NCI-H82 (cell line): Measurements from ENCODE around the gene CENPT.
A peak's percentile ranks its signal among the peaks of the same experiment; 100 is the strongest.
"Not testable (repeated sequence)": the region's sequence is repeated elsewhere in the genome, so short reads cannot be mapped to it uniquely, and the experiment has no call there.

Experiments used
- DNase-seq: peaks from one replicate; lab custom pipeline; 2025; lab: John Stamatoyannopoulos, UW

Gene CENPT

GRCh38 chr16:67873435-67874370, 26.2 kb upstream of the CENPT start:
- DNase-seq = peak; percentile 47

- peak; percentile 81 for DNase-seq
Observed at GRCh38 chr16:67872631-67873434, 25.3 kb upstream of the CENPT start, which contains the start of gene EDC4. TSS of gene EDC4 (plus strand) at chr16:67873052. CDS start at chr16:67873262, 210 bp downstream.

- DNase-seq = peak; percentile 26
Observed at GRCh38 chr16:67872131-67872630, 24.7 kb upstream of the CENPT start.

GRCh38 chr16:67871256-67871655, 23.8 kb upstream of the CENPT start:
- DNase-seq = peak; percentile 16

GRCh38 chr16:67869653-67870052, 22.2 kb upstream of the CENPT start:
- DNase-seq = no peak

GRCh38 chr16:67868290-67868689, 20.8 kb upstream of the CENPT start:
- DNase-seq = no peak

GRCh38 chr16:67865318-67865717, 17.8 kb upstream of the CENPT start:
- peak; percentile 44 for DNase-seq

- DNase-seq = peak; percentile 6
Observed at GRCh38 chr16:67864594-67864993, 17.1 kb upstream of the CENPT start.

GRCh38 chr16:67864044-67864443, 16.6 kb upstream of the CENPT start:
- not testable (repeated sequence) for DNase-seq

- DNase-seq = peak; percentile 5
Observed at GRCh38 chr16:67862623-67863583, 15.4 kb upstream of the CENPT start.

GRCh38 chr16:67861877-67862276, 14.4 kb upstream of the CENPT start:
- DNase-seq = no peak

- no peak for DNase-seq
Observed at GRCh38 chr16:67860589-67861398, 13.3 kb upstream of the CENPT start.

GRCh38 chr16:67858500-67858899, 11.0 kb upstream of the CENPT start:
- no peak for DNase-seq

GRCh38 chr16:67857547-67858233, 10.2 kb upstream of the CENPT start:
- no peak for DNase-seq

GRCh38 chr16:67856927-67857546, 9.5 kb upstream of the CENPT start:
- no peak for DNase-seq

- DNase-seq = no peak
Observed at GRCh38 chr16:67855789-67856188, 8.3 kb upstream of the CENPT start.

- no peak for DNase-seq
Observed at GRCh38 chr16:67853670-67854069, 6.2 kb upstream of the CENPT start.

- DNase-seq = no peak
Observed at GRCh38 chr16:67848118-67848517, 625 bp upstream of the CENPT start.

GRCh38 chr16:67846320-67847063, 1.0 kb downstream of the CENPT start, which contains the start of gene NUTF2:
TSS of gene NUTF2 (plus strand) at chr16:67846933. CDS start at chr16:67865131, 18,198 bp downstream.
- DNase-seq = peak; percentile 99
